K562 (cell line): ENCODE data around the gene CCDC192.

Source experiments
- CEBPB ChIP-seq: fragments of 450-650 bp; IDR thresholded peaks from 2 replicates; pipeline ENCODE4 v1.6.1; 2016; ENCODE audit warnings: missing genetic modification characterization, missing compliant biosample characterization
- CTCF ChIP-seq, 3 experiments: IDR thresholded peaks in 2 of 3; conservative IDR thresholded peaks in 1 of 3; 2 replicates each; pipeline ENCODE4 v1.5.1; 2011 to 2012; ENCODE audit warnings: low read length in 3 of 3, mild to moderate bottlenecking in 3 of 3, control low read depth in 2 of 3, improper control_type of control experiment in 1 of 3, inconsistent platforms in 1 of 3, low read depth in 1 of 3, mixed read lengths in 1 of 3, moderate library complexity in 1 of 3; ENCODE audit not compliant: insufficient read depth in 2 of 3
- ELF1 ChIP-seq: fragments of 200-800 bp; sonication (Bioruptor generic); IDR thresholded peaks from 2 replicates; pipeline ENCODE4 v1.6.1; 2016; ENCODE audit warnings: missing genetic modification characterization, missing compliant biosample characterization
- EP300 ChIP-seq: IDR thresholded peaks from 2 replicates; pipeline ENCODE4 v1.6.1; 2012; ENCODE audit warnings: low read length, improper control_type of control experiment
- POLR2A ChIP-seq: fragments of 450-650 bp; conservative IDR thresholded peaks from 2 replicates; pipeline ENCODE4 v1.6.1; 2016
- POLR2AphosphoS5 ChIP-seq: IDR thresholded peaks from 2 replicates; pipeline ENCODE4 v1.6.1; 2011; ENCODE audit warnings: mild to moderate bottlenecking, low read depth, low read length, moderate library complexity; ENCODE audit not compliant: control insufficient read depth, insufficient read depth
- TCF7L2 ChIP-seq: fragments of 150-350 bp; IDR thresholded peaks from 2 replicates; pipeline ENCODE4 v1.6.1; 2016; ENCODE audit warnings: low read depth, mild to moderate bottlenecking, low read length, moderate library complexity
- THAP7 ChIP-seq: fragments of 250-450 bp; sonication (Bioruptor Pico); IDR thresholded peaks from 2 replicates; pipeline ENCODE4 v1.5.0; 2021
- ZBTB12 ChIP-seq: fragments of 250-450 bp; sonication (Bioruptor Pico); IDR thresholded peaks from 2 replicates; pipeline ENCODE4 v1.4.0; 2020
- ZNF785 ChIP-seq: fragments of 250-450 bp; sonication (Bioruptor Pico); IDR thresholded peaks from 2 replicates; pipeline ENCODE4 v1.4.0; 2020; ENCODE audit warnings: mild to moderate bottlenecking

DNA sequence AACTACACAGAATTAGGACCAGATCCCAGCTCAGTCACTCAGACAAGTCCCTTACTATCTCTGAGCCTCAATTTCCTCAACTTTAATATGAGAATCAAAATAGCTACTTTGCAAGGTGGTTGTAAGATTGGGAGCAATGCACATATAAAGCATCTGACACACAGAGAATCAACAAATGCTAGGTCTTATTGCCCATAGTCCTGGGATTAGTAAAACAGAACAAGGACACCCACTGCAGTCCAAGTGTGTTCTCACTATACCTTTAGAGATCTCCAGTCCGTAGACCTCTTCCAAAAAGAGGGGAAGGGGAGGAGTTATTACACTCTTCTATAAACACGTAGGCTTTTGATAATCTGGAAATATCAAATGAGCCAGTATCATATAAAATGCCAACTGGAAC, 190.0 kb downstream of the CCDC192 start:
- no peak for TF ChIP-seq ELF1 (tag)
- TF ChIP-seq POLR2AphosphoS5, result no peak
- no peak for TF ChIP-seq ZBTB12 (CRISPR knock-in tag)
- TF ChIP-seq POLR2A, result no peak
- TF ChIP-seq CTCF (IDR thresholded peaks at IDR 0.05 in 2 of 3, conservative IDR thresholded peaks at IDR 0.05 in 1 of 3; ENCODE audit: insufficient read depth in 2 of 3, low read depth in 1 of 3, low read length in 3 of 3), result no peak
- no peak for TF ChIP-seq EP300
- TF ChIP-seq TCF7L2, result no peak
- no peak for TF ChIP-seq THAP7 (CRISPR knock-in tag)
- no peak for TF ChIP-seq CEBPB
- no peak for TF ChIP-seq ZNF785 (CRISPR knock-in tag)
